GM18868 (cell line): ENCODE data around the gene LRRC4B.
"Not testable (repeated sequence)": the region's sequence is repeated elsewhere in the genome, so short reads cannot be mapped to it uniquely, and the experiment has no call there.

ENCODE experiments used
- ATAC-seq: cut with Tn5 transposase; IDR thresholded peaks from one replicate; pipeline ENCODE4 v1.9.1; 2021; ENCODE audit warnings: mild to moderate bottlenecking, moderate library complexity; ENCODE audit not compliant: unreplicated experiment

LRRC4B gene, protein sequence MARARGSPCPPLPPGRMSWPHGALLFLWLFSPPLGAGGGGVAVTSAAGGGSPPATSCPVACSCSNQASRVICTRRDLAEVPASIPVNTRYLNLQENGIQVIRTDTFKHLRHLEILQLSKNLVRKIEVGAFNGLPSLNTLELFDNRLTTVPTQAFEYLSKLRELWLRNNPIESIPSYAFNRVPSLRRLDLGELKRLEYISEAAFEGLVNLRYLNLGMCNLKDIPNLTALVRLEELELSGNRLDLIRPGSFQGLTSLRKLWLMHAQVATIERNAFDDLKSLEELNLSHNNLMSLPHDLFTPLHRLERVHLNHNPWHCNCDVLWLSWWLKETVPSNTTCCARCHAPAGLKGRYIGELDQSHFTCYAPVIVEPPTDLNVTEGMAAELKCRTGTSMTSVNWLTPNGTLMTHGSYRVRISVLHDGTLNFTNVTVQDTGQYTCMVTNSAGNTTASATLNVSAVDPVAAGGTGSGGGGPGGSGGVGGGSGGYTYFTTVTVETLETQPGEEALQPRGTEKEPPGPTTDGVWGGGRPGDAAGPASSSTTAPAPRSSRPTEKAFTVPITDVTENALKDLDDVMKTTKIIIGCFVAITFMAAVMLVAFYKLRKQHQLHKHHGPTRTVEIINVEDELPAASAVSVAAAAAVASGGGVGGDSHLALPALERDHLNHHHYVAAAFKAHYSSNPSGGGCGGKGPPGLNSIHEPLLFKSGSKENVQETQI

DNA sequence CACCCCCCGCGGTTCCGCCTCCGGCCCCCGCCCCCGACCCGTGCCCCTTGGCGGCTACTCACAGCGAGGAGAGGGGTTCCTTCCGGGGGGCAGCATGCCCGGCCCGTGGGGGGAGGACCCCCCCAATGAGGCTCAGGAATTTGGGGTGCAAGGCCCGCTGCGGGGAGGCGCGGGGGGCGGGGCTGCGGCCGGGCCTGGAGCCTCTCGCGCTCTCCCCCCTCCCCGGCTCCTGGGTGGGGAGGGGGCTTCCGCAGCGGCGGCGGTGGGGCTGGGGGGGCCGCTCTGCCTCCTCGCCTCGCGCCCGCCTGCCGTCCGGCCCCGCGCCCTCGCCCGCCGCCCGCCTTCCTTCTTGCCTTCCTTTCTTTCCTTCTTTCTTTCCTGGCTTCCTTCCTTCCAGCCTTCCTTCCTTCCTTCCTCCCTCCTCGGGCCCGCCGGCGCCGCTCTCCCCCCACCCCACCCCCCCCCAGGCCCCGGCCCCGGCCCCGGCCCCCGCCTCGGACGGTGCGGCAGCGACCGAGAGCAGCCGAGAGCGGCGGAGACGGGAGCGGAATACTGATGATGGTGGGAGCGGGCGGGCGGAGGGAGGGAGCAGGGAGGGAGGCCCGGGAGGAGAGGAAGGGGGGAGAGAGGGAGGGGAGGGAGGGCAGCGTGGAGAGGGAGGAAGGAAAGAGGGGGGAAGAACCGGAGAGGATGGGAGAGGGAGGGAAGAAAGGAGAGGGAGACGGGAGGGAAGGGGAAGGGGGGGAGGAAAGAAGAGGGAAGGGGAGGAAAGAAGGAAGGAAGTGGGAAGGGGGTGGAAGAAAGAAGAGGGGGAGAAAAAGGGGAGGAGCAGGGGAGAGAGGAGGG, at the start of gene LRRC4B:
Gene LRRC4B, minus strand, starts transcription at position 554 of the 846 bp plus-strand sequence. CDS start 19,597 bp downstream, outside the sequence.
- ATAC-seq: no peak

- not testable (repeated sequence) for ATAC-seq
Observed at GRCh38 chr19:50612504-50613404, 44.5 kb upstream of the LRRC4B start.

DNA sequence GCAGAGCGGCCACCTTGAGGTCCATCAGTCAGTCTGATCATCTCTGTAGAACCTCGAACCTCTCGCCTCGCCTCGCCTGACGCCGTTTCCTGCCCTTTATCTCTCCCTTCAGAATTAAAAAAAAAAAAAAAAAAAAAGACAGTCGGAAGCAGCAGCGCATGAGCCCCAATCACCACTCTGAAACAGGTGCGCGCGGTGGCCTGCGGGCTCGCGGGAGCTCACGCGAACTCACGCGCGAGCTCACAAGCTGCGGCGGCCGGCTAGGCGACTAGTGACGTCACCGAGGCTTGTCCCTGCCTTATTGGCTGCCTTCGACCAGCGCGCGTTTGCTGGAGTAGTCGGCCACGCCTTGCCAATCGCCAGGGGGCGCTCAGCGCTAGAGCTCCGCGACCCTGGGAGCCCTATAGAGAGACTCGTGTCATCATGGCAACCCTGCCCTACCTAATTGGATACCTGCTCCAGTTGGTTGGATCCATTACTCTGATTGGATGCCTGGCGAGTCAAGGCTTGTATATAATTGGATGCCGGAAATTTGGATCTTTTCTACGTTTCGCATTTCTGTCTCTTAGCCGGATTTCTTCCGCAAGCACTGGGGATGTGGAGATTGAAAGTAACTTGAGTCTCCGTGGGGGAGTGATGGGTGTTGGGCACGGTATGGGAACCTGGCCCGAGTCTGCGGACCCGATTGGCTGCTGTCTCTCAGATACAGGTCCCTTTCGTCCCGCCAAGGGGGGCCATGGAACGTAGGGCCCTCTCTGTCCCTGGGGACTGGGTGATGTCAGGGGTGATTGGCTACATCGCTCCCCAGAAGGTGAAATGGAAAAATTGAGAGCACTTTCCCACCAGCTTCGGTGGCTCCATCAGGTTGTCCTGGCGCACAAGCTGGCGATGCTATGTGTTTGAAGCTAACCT, 39.9 kb upstream of the LRRC4B start:
- no peak for ATAC-seq

DNA sequence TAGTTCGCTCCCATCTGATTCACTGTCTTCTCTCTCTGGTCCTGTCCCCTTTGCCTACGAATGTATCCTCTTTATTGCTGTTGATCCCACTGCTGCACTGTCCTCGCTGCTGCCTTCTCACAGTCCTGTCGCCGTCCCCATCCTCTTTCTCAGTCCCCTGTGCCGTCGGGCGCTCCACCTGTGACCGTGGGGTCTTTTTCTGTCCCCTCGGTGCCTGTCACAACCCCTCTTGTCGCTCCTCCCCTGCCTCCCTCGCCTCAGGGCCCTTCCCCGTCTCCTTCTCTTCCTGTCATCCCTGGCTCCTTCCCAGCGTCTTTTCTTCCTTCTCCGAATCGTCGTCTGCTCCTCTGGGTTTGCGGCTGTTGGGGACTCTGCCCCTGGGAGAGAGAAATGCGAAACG, 39.2 kb upstream of the LRRC4B start:
- no peak for ATAC-seq

DNA sequence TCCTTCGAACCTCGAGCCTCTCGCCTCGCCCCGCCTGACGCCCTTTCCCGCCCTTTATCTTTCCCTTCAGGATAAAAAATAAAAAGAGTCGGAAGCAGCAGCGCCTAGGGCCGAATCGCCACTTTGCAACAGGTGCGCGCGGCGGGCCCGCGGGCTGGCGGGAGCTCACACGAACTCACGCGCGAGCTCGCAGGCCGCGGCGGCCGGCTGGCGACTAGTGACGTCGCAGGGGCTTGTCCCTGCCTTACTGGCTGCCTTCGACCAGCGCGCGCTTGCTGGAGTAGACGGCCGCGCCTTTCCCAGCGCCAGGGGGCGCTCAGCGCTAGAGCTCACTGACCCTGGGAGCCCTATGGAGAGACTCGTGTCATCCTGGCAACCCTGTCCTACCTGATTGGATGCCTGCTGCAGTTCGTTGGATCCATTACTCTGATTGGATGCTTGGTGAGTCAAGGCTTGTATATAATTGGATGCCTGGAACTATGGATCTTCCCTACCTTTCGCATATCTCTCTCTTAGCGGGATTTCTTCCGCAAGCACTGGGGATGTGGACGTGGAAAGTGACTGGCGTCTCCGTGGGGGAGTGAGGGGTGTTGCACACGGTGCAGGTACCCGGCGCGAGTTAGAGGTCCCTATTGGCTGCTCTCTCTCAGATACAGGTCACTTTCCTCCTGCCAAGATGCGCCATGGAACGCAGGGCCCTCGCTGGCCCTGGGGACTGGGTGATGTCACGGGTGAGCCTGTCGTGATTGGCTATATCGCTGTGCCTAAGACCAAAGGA, 38.0 kb upstream of the LRRC4B start:
- not testable (repeated sequence) for ATAC-seq

- not testable (repeated sequence) for ATAC-seq
Observed at GRCh38 chr19:50604264-50605073, 36.2 kb upstream of the LRRC4B start.

DNA sequence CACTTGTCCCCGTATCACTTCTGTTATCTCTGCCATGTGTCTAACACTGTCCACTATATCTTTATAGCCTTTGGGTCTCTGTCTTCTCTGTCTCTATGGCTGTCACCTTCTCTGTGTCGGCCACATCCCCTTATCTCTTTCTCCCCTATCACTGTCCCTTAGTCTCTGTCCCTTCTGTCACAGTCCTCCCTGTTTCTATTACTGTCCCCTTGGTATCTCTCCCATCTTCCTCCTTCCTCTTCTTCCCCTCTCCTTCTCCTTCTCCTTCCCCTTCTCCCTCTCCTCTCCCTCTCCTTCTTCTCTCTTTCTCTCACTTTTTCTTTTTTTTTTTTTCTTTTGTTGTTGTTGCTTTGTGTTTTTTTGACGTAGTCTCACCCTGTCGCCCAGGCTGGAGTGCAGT, 34.7 kb upstream of the LRRC4B start:
- no peak for ATAC-seq

DNA sequence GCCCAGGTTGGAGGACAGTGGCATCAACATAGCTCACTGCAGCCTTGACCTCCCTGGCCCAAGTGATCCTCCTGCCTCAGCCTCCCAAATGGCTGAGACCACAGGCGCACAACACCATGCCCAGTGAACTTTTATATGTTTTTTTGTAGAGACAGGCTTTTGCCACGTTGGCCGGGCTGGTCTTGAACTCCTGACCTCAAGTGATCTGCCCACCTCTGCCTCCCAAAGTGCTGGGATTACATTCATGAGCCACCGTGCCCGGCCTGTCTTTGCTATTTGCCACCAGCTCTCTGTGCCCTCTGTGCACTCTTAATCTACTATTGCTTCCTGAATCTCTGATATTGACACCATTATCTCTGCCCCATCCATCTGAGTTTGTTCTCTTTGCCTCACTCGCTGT, 34.3 kb upstream of the LRRC4B start:
- ATAC-seq: no peak

DNA sequence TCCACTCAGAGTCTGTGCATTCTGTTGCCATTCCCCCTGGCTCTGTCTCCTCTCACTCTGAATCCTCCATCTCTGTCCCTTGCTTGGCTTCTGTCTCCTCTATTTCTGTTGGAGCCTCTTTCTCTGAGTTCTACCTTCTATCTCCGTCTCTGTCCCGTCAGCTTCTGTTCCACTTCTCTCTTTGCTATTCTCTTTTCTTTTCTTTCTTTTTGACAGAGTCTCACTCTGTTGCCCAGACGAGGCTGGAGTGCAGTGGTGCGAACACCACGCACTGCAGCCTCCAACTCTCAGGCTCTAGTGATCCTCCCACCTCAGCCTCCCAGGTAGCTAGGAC, 33.8 kb upstream of the LRRC4B start:
- no peak for ATAC-seq

GRCh38 chr19:50601407-50602088, 33.3 kb upstream of the LRRC4B start:
- no peak for ATAC-seq

DNA sequence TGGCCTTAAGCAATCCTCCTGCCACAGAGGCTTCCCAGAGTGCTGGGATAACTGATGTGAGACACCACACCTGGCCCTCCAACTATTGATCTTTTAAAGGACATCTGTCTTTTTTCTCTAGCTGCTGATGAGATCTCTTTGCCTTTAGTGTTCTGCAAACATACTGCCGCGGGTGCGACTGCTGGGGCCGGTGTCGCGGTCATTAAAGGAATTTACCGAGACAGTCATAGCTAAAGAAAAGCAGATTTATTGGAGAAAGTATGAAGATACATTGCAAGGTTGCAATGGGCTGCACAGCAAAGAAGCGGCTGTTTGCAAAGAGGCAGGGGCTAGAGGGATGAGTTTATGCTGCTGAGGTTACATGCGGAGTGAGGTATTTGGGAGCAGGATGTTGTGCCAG, 31.2 kb upstream of the LRRC4B start:
- no peak for ATAC-seq

DNA sequence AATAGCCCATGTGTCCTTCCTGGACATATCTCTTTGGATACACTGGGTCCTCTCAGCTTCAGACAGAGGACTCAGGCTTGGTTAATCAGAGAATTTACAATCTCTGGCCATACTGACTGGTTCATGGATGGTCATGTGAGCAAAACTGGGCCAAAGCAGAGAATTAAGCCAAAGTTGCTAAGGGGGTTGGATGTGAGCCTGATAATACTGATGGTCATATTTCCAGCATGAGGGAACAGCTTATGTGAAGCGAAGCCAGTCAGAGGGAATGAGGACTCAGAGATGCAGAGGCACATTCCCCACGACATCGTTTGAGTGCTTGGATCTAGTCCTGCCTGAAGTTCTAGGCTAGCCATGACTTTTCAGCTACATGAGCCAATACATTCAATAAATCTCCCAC, 22.0 kb upstream of the LRRC4B start:
- ATAC-seq: no peak

GRCh38 chr19:50581795-50582660, 13.8 kb upstream of the LRRC4B start:
- not testable (repeated sequence) for ATAC-seq

- no peak for ATAC-seq
Observed at GRCh38 chr19:50580970-50581634, 12.9 kb upstream of the LRRC4B start.

DNA sequence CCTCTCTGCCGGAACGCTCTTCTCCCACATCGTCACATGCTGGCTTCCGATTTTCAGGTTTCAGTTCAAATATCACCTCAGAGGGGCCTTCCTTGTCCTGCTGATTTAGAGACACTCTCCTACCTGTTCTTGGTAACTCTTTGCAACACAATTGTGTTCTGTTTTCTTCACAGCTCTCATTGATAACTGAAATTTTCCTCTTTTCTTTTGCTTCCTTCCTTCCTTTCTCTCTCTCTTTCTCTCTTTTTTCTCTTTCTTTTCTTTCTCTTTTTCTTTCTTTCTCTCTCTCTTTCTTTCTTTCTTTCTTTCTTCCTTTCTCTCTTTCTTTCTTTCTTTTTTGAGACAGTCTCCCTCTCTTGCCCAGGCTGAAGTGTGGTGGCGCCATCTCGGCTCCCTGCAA, 12.0 kb upstream of the LRRC4B start:
- no peak for ATAC-seq

DNA sequence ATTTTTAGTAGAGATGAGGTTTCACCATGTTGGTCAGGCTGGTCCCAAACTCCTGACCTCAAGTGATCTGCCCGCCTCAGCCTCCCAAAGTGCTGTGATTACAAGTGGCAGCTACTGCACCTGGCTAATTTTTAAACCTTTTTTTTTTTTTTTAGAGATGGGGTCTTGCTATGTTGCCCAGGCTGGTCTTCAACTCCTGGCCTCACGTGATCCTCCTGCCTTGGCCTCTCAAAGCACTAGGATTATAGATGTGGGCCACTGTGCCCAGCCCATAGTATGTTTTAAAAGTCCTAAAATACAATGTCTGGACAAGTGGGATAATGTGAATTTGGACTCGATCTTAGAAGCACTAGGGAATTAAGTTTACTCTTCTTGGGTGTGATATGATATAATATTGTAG, 8.5 kb upstream of the LRRC4B start:
- not testable (repeated sequence) for ATAC-seq
